ENCODE measurements around the gene RBMS1.
"Not testable (repeated sequence)": the region's sequence is repeated elsewhere in the genome, so short reads cannot be mapped to it uniquely, and the experiment has no call there.

RBMS1 gene

DNA sequence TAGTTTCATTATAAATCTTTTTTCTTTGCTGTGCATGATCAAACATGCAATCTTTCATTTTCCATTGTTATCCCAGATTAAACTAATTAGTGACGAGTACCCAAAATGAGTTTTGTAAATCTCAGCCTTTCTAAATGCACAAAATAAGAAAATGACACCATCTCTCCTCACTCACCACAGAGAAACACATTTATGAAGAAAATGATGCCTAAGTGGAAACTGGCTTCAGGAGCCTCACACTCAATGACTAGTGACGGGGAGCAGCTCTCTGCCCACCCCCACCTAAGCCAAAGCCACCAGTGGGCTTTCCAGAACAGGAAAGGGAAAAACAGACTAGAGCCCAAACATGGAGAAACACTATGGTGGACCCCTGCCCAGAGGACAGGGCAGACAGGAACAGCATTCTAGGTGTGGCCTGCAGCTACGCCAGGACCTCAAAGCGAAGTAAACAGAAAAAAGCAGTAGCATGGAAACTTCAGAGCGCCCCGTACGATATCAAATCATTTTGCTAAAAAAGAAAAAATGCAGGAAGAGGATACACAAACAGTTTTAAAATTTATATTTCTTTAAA lies 113.5 kb downstream of the RBMS1 start:
- DNase-seq (ENCODE audit: low spot score in 2 of 2) (no peak), ATAC-seq (no peak)
- H3K4me1 Mint-ChIP-seq: peaks cover 72% of the 10 kb centered on the region
- peak overlapping the region; percentile 85 for H3K27ac Mint-ChIP-seq
- no peaks in the 10 kb centered on the region for H3K9me3 Mint-ChIP-seq
- peak overlapping the region; percentile 42 for H3K4me3 Mint-ChIP-seq
- H3K36me3 Mint-ChIP-seq: no peaks in the 10 kb centered on the region

DNA sequence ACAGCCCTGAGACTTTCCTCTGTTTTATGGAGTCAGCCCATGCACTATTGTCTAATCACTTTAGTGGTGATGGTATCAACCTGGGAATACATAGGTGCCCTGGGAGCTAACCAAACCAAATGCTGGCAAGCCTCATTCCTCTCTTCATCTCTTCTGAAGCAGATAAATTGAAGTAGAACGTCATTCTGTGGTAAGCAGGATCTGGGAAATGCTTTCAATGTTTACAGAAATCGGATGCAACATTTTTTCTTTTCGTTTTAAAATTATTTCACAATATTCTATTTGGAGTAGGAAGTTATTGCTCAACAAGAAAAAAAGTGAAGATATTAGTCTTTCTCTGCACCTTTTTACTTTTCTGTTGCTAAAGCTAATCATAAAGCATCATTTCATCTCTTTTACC lies 114.2 kb downstream of the RBMS1 start:
- Mint-ChIP-seq H3K36me3 (no peaks in the 10 kb centered on the region), H3K4me3 (no peak overlapping the region), H3K27ac (no peak overlapping the region), H3K4me1 (peaks cover 71% of the 10 kb centered on the region), H3K9me3 (no peaks in the 10 kb centered on the region)
- ATAC-seq (no peak), DNase-seq (ENCODE audit: low spot score in 2 of 2) (no peak)

DNA sequence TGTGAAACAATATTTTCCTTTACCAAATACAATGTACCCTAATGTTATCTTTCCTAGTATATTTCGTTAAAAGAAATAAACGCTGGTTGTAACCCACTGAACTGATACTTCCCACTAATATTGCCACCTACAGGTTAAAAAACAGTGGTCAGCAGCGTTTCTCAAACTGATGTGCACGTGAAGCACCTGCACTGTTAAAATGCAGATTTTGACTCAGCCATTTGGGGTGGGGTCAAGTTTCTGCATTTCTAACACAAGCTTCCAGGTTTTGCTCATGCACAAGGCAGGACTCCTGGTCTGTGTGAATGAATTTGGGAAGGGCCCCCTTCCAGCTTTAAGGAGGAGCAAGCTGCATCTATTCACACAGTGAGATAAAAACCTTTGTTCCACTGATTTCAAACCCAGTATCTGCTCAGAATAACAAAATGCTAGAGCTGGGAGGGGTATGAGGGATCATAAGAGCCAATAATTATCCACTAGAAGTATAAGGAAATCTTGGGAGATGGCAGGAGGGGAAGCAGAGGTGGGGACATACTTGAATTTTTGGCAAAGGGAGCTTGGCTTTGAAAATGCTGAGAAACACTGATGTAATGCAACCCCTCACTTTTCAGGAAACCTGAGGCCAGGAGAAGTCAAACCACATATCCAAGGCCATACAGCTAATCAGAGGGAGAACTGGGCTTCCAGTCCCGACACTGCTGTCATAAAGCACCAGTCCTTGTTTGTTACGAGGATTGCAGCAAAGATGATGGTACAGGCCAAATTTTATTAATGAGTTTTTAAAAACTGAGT lies 116.2 kb downstream of the RBMS1 start:
- no peaks in the 10 kb centered on the region for H3K9me3 Mint-ChIP-seq
- ATAC-seq (no peak), DNase-seq (ENCODE audit: low spot score in 2 of 2) (no peak)
- H3K4me1 Mint-ChIP-seq: peaks cover 74% of the 10 kb centered on the region
- H3K27ac Mint-ChIP-seq: peak overlapping the region; percentile 33
- H3K4me3 Mint-ChIP-seq: no peak overlapping the region
- H3K36me3 Mint-ChIP-seq: no peaks in the 10 kb centered on the region

DNA sequence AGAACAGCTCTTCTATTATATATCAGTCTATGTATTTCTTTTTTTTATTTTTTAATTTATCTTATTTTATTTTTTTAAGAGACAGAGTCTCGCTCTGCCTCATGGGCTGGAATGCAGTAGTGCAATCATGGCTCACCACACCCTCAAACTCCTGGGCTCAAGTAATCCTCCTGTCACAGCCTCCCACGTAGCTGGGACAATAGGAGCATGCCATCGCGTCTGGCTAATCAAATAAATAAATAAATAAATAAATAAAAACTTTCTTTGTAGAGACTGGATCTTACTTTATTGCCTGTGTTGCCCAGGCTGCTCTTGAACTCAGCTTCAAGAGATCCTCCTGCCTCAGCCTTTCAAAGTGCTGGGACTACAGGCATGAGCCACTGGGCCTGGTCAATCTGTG lies 117.0 kb downstream of the RBMS1 start:
- H3K4me3 Mint-ChIP-seq: no peak overlapping the region
- no peak overlapping the region for H3K27ac Mint-ChIP-seq

DNA sequence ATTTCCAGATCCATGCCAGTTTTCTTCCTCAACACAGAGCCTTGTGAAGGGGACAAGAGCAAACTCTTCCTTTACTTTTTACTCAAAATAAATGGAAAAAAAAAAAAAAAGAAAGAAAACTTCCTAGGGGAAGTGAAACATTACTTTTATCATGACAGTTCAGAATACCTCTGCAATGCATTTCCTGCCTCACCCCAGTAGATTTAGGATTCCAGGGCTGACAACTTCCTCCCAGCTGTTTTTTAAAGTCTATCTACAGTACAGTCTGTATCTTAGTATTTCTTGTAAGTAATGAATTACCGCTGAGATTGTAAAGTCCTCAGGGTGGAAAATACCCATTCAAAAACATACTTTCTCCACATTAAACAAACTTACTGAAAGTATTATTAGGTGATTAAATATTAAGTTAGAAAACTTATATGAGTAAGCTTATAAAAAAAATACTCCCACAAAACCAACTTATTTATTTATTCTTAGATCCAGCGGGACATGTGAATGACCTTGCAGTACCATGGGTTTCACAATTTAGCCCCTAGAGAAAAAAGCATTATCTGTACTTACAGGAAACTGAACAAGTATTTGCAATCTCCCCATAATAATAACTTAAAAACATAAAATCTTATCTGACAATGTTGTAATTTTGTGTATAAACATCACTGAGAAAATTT lies 117.7 kb downstream of the RBMS1 start:
- Mint-ChIP-seq H3K27ac (peak overlapping the region; percentile 61), H3K9me3 (no peaks in the 10 kb centered on the region), H3K4me3 (no peak overlapping the region), H3K4me1 (peaks cover 72% of the 10 kb centered on the region), H3K36me3 (no peaks in the 10 kb centered on the region)
- no peak for ATAC-seq
- no peak for DNase-seq (ENCODE audit: low spot score in 2 of 2)

More for the DNA sequence above, 117.0 kb downstream of the RBMS1 start:
- H3K9me3 Mint-ChIP-seq: no peaks in the 10 kb centered on the region
- ATAC-seq: no peak
- no peak for DNase-seq (ENCODE audit: low spot score in 2 of 2)
- H3K36me3 Mint-ChIP-seq: no peaks in the 10 kb centered on the region
- H3K4me1 Mint-ChIP-seq: peaks cover 74% of the 10 kb centered on the region

DNA sequence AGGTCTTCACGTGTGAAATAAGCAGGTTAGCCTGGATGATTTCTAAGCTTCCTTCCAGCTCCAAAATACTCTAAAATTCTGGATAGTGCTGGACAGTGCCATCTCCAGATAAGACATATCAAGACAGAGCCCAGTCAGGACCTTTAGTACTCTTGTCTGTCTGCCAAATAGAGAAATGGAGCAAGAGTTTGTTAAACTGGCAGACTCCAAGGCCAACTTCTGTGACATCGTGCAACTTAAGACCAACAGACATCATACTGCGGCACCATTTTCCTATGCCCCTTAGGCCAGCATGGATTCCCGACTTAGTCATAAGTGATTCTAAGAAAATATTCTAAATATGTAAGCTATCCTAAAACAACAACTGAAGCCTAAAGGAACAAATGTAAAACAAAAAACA lies 118.6 kb downstream of the RBMS1 start:
- no peak overlapping the region for H3K27ac Mint-ChIP-seq
- peaks cover 71% of the 10 kb centered on the region for H3K4me1 Mint-ChIP-seq
- no peak overlapping the region for H3K4me3 Mint-ChIP-seq
- no peaks in the 10 kb centered on the region for H3K9me3 Mint-ChIP-seq
- no peaks in the 10 kb centered on the region for H3K36me3 Mint-ChIP-seq
- DNase-seq (ENCODE audit: low spot score in 2 of 2): no peak
- ATAC-seq: no peak

DNA sequence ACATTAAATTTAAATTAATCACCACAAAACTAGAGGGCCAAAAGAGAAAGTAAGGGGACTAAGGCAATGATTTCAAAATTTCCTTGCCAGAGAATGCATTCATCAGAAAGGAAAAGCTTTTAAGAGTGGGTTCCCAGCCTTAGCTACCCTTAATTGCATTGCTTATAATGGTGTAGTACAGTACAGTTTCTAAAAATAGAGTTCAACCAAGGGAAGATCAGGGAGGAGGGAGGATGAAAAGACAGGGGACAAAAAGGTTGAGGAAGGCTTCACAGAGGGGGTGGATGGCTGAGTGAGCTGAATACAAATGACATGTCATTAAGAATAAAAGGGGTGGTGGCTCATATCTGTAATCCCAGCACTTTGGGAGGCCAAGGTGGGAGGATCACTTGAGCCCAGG lies 119.9 kb downstream of the RBMS1 start:
- Mint-ChIP-seq H3K27ac (peak overlapping the region; percentile 52), H3K36me3 (no peaks in the 10 kb centered on the region), H3K4me3 (peak overlapping the region; percentile 37), H3K9me3 (no peaks in the 10 kb centered on the region), H3K4me1 (peaks cover 76% of the 10 kb centered on the region)
- DNase-seq (ENCODE audit: low spot score in 2 of 2) (no peak), ATAC-seq (peak; percentile 42)

DNA sequence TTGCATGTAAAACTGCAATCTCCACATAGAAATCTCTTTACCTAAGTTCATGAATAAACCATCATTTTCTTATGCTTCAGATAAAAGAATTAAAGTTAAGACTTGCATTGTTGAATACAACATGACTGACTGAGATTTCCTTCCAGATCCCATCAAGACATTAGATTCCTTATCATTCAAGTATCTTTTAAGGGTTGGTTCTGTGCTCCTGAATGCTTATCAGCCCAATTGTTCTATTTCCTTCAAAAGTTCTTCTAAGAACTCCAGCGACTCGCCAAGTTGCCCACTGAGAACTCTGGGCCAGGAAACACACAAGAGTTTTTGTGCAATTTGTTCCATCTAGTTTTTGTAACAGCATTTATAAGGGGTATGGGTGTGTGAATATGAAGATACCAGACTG lies 120.3 kb downstream of the RBMS1 start:
- peak overlapping the region; percentile 52 for H3K27ac Mint-ChIP-seq
- no peak for DNase-seq (ENCODE audit: low spot score in 2 of 2)
- ATAC-seq: no peak
- H3K36me3 Mint-ChIP-seq: no peaks in the 10 kb centered on the region
- no peaks in the 10 kb centered on the region for H3K9me3 Mint-ChIP-seq
- H3K4me3 Mint-ChIP-seq: peak overlapping the region; percentile 37
- H3K4me1 Mint-ChIP-seq: peaks cover 80% of the 10 kb centered on the region

DNA sequence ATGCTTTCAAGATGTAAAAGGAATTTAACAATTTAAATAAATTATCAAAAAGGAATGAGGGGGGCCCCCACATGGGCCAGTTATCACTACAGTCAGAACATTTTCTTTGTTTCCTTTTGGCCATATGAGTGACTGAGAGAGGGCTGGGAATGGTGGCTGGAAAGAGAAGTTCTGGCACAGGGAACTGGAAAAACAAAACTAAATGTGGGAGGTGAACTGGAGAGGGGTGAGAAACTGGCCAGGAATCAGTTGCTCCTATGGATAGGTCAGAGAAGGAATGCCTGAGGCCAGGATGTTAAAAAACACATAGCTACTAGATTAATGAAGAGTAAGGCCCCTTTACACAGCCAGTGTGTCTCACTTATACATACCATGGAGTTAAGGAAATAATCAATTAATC lies 121.0 kb downstream of the RBMS1 start:
- H3K4me1 Mint-ChIP-seq: peaks cover 85% of the 10 kb centered on the region
- H3K27ac Mint-ChIP-seq: peak overlapping the region; percentile 58
- no peak for ATAC-seq
- H3K9me3 Mint-ChIP-seq: no peaks in the 10 kb centered on the region
- H3K36me3 Mint-ChIP-seq: no peaks in the 10 kb centered on the region
- H3K4me3 Mint-ChIP-seq: peak overlapping the region; percentile 16
- no peak for DNase-seq (ENCODE audit: low spot score in 2 of 2)

DNA sequence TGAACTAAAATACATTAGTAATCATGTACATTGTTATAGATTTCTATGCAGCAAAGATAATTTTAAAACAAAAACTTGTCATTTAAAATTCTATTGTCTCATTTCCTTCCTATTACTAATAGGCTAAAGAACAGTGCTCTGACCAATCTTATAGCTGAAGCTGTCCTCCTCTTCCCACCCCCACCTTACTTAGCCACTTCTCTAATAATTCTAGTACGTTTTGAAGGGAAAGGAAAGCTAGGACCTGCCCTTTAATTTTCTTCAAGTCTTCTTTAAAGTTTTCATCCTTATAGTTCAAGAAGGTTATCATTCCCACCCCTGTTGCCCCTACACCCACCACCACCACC lies 121.6 kb downstream of the RBMS1 start:
- peaks cover under 1% of the 10 kb centered on the region for H3K36me3 Mint-ChIP-seq
- peak overlapping the region; percentile 16 for H3K4me3 Mint-ChIP-seq

DNA sequence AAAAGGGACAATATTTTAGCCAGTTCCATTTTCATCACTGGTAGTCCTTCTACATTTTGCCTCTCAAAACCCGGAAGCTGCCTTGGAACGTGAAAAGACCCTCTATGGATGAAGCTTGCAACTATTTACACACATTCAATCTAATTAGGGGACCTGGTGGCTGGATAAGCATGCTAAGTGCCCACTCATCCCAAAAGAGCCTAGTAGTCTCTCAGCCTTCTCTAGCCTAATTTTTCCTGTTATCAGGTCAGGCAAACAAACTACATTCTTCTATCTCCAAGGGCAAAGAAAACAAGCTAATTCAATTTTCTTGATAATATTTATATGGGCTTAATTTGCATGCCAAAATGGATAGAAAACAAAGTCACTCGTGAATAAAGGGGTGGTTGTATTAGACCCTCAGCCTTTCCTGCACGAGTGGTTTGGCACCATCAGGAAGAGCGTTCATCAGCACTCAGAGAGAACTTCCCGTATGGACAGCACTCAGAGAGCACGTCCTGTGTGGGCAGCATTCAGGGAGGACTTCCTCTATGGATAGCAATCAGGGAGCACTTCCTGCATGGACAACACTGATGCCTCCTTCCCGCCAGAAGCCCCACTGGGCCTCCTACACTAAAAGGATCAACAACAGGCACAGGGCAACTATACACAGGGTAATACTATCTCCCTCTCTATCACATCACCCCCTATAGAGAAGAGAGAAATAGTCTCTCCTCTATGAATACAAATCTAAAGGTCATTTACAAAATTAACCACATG lies 122.2 kb downstream of the RBMS1 start:
- peak overlapping the region; percentile 58 for H3K27ac Mint-ChIP-seq
- H3K36me3 Mint-ChIP-seq: peaks cover 6% of the 10 kb centered on the region
- peak overlapping the region; percentile 16 for H3K4me3 Mint-ChIP-seq
- no peaks in the 10 kb centered on the region for H3K9me3 Mint-ChIP-seq
- DNase-seq (ENCODE audit: low spot score in 2 of 2) (no peak), ATAC-seq (peak; percentile 19)
- H3K4me1 Mint-ChIP-seq: peaks cover 75% of the 10 kb centered on the region

More for the DNA sequence above, 121.6 kb downstream of the RBMS1 start:
- DNase-seq (ENCODE audit: low spot score in 2 of 2): no peak
- Mint-ChIP-seq H3K9me3 (no peaks in the 10 kb centered on the region), H3K4me1 (peaks cover 79% of the 10 kb centered on the region), H3K27ac (peak overlapping the region; percentile 58)
- peak; percentile 5 for ATAC-seq

DNA sequence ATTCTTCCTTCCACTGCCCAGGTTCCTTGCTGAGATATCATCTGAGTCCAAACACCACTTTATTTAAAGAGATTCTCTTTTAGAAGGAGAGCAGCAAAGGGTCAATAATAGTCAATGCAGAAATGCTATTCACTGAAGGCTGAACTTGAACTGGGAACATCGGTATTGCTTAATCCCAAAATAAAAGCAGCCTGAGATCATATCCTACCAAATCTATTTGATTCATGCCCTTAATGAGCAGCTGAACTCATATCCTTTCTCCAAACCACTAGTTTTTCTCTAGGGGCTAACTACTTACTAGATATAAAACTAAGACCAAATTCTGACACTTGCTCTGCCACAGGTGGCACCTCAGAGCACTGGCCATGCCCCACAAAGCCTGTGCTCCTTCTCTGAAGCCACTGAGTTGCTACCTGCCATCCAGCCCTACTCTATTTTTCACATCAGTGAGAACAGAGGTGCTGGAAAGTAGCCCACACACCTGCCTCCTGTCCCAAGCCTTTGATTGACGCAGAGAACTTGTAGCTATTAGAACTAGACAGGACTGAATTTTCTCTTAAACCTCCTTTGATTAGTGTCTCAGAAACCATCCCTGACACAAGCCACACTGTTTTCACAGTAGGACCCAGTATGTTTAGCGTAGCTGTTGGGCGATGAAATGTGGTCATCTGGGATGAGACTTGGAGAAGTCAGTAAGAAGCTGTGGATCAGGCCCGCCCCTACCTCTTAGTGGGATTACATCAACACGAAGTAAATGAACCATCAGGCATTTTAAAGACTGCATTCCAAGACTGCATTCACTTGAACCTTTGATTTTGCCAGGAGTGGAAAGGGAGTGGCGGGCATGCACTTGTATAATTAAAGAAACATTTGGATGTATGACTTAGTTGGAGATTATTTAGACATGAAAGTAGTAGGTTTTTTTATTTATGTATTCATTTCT lies 124.3 kb downstream of the RBMS1 start:
- DNase-seq (ENCODE audit: low spot score in 2 of 2): no peak
- H3K4me1 Mint-ChIP-seq: peaks cover 76% of the 10 kb centered on the region
- no peaks in the 10 kb centered on the region for H3K9me3 Mint-ChIP-seq
- H3K4me3 Mint-ChIP-seq: peak overlapping the region; percentile 35
- peaks cover 28% of the 10 kb centered on the region for H3K36me3 Mint-ChIP-seq
- H3K27ac Mint-ChIP-seq: peak overlapping the region; percentile 87
- no peak for ATAC-seq

DNA sequence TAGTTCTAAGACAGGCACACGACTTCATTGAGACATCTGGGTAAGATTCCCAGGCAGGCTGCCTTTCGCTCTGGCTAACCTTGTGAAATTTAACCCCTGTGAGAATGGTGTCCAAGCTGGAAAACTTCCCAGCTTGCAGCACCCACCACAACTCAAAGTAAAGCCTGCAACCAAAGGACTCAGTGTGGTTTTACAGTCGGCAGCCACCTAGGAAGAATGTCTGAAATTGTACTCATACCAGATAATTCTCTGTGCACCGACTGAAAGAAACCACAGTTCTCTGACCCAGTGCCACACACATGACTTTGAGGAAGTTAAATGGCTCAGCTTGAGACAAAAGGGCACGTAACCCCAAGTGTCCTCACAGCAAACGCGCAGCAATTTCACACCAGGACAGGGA lies 125.7 kb downstream of the RBMS1 start:
- DNase-seq (ENCODE audit: low spot score in 2 of 2) (no peak), ATAC-seq (peak; percentile 96)
- Mint-ChIP-seq H3K4me3 (peak overlapping the region; percentile 41), H3K36me3 (peaks cover 41% of the 10 kb centered on the region), H3K9me3 (no peaks in the 10 kb centered on the region), H3K4me1 (peaks cover 75% of the 10 kb centered on the region), H3K27ac (peak overlapping the region; percentile 87)

DNA sequence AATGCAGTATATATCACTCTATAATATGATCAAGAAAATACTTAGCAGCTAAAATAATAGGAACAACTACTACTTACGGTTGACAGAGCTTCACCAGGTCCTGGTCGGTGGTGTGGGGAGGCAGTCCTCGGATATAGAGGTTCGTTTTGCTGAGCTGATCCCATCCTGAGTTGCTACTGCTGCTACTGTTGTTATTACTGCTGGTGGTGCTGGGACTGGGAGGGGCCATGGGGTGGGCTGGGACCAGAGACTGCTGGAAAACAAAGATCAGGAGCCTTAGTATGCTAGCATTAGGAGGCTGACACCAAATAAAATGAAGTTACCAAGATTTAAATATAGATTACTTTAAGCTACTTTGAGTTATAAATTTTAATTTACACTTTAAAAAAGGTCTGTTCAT lies 126.5 kb downstream of the RBMS1 start:
- not testable (repeated sequence) for ATAC-seq; DNase-seq (ENCODE audit: low spot score in 2 of 2); H3K27ac Mint-ChIP-seq; H3K9me3 Mint-ChIP-seq; H3K4me3 Mint-ChIP-seq
- Mint-ChIP-seq H3K36me3 (peaks cover 41% of the 10 kb centered on the region), H3K4me1 (peaks cover 68% of the 10 kb centered on the region)

Data from stimulated activated effector memory CD8-positive, alpha-beta T cell treated with anti-CD3 and anti-CD28 coated beads, Interleukin-12 subunit alpha, Interleukin-12 subunit beta, amount 100 ng/mL, for 72 hours (primary cell).